Ramos (cell line): ENCODE measurements around the gene NTN4.
"Not testable (repeated sequence)": the region's sequence is repeated elsewhere in the genome, so short reads cannot be mapped to it uniquely, and the experiment has no call there.

Experiments
- in situ Hi-C: fragments of 300-500 bp; cut with MboI; formaldehyde crosslinking; loops from one replicate; pipeline ENCODE4 v1.14.3; 2022; ENCODE audit warnings: low sequenced_read_pairs; ENCODE audit not compliant: unreplicated experiment

The NTN4 gene

DNA sequence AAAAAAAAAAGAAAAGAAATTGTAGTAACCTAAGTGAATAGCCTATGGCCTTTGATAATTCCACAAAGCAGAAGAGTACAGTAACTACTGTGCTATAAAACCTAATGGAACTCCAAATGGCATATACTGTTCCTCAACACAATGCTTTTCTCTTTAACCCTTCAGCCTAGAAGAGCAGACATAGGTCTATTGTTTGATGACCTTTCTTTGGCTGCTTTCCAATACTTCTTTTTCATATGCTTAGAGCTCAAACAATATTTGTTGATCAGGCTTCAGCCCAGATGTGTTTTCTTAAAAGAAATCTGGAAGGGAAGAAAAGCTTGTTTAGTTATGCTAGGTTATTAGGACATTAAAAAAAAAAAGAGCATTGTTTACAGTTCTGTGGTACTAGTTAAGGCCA, 116.4 kb downstream of the NTN4 start:
- in situ Hi-C loops: no loop called here

DNA sequence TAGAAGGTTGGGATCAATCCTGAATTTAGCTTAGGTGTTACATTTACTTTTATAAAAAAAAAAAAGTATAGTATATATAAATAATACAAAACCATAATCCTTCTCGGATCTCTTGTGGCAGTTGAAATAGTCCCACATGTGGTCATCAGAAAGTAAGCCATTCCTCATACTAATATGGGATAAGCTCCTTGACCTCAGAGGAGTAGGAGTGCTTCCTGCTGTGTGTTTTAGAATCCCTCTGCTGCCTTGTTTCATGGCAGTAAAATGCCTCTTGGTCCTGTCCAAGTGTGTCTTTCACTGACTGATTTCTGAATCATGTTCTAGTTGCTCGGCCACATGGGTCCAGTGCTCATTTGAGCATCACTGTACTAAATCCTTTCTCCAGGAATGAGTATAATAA, 117.0 kb downstream of the NTN4 start:
- in situ Hi-C loops: no loop called here

DNA sequence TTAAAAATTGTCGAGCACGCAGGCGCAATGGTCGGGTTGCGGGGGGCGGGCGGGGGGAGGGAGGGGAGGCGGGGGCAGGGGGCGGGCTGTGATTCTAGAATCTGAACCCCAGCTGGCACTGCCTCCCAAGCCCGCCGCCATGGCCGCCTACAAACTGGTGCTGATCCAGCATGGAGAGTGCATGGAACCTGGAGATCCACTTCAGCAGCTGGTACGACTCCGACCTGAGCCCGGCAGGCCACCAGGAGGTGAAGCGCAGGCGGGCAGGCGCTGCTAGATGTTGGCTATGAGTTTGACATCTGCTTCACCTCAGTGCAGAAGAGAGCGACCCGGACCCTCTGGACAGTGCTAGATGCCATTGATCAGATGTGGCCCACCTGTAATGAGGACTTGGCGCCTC, 118.4 kb downstream of the NTN4 start:
- in situ Hi-C loops: no loop called here

DNA sequence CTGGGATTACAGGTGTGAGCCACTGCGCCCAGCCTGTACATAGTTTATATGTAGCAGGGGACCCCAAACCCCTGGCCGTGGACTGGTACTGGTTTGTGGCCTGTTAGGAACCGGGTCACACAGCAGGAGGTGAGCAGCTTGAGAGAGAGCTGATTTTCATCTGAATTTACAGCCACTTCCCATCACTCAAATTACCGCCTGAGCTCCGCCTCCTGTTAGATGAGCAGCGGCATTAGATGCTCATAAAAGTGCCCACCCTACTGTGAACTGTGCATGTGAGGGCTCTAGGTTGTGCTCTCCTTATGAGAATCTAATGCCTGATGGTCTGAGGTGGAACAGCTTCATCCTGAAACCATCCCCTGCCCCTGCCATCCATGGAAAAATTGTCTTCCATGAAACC, 119.3 kb downstream of the NTN4 start:
- in situ Hi-C loops: no loop called here

DNA sequence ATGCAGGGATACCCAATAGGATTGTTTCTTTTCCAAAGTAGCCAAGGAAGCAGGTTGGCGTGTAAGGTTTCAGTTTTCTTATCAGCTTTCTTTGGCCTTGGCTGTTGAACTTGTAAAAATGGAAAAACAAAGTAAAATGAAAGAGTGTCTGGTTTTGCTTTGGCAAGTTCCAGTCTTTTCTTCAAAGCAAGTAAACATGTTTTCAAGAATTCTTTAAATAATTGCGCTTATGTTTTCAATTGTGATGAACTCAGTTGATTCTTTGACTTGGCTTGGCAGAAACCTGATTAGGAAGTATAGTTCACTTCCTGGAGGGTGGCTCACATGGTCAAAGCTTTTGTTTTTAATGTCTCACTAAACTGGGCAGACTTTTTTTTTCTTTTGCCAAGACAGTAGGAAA, 127.0 kb downstream of the NTN4 start:
- in situ Hi-C loops: no loop called here

DNA sequence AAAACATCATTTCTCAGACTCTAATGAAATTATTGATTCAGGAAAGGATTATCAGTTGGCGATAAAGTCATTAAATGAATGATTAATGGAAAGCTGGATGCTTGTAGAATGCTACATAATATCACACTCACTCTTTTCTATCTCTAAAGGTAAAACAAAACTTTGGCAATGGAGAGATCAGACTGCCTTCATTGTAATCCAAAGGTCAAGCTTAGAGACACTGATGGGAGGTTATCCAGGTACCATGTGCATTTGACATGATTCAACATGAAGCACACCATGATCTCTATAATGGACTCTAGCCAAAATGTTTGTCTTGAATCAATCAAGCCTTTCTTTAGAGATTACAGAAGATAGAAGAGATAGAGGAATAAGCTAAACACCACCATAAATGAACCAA, 129.2 kb downstream of the NTN4 start:
- in situ Hi-C loops: no loop called here

DNA sequence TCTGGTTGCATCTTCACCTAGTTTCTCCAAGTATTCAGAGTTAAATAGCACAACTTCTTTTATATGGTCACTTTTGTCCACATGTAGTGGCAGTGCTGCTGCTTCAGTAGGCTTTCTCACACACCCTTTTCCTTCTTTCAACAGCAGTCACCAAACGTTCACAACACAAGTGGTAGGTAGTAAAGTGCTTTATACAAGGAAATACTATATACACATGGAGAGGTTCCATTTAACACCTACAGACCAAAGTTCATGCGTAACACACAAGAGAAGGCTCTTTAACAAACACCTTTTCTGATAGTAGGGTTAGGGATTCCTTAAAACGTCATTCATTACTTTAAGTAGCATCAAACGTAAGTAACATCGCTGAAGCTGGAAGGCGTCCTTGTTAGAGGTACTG, 132.2 kb downstream of the NTN4 start:
- in situ Hi-C loops: no loop called here

DNA sequence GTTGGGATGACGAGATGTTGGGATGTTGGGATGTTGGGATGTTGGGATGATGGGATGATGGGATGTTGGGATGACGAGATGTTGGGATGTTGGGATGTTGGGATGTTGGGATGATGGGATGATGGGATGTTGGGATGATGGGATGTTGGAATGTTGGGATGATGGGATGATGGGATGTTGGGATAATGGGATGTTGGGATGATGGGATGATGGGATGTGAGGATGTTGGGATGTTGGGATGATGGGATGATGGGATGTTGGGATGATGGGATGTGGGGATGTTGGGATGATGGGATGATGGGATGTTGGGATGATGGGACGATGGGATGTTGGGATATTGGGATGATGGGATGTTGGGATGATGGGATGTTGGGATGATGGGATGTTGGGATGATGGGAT, 135.9 kb downstream of the NTN4 start:
- in situ Hi-C loops: not testable (repeated sequence)

DNA sequence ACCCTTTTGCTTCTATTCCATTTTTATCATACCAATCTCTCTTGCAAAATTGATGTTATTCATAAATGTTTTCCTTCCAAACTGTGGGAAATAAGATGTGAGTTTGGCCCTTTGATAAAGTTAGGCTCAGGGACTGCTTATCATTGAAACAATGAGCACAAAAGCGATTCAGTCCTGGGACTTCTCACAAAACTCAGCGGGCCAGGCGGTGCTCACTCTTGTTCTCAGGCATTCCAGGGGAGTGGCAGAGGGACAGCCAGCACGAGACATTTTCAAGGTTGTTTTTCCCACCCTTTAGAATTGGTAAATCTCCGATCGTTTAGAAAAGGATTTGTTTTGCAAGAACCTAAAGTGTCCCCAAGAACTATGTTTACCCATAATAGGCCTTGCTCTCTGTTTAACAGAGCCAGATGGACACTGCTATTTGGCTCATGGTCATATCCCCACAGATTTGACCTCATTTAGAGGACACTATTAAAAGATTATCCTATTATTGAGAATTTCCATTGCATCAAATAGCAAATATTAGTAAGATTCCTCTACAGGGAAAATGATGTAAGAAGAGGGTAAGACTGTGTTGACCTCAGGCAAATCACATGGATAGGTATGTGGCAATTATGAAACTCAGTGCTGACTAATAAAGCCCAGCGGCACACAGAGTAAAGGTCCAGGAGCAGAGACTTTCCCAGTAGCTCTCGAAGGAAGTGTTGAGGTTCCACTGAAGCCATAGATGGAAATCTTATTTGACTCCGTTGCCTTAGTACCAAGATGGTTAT, 136.6 kb downstream of the NTN4 start:
- in situ Hi-C loops: no loop called here

DNA sequence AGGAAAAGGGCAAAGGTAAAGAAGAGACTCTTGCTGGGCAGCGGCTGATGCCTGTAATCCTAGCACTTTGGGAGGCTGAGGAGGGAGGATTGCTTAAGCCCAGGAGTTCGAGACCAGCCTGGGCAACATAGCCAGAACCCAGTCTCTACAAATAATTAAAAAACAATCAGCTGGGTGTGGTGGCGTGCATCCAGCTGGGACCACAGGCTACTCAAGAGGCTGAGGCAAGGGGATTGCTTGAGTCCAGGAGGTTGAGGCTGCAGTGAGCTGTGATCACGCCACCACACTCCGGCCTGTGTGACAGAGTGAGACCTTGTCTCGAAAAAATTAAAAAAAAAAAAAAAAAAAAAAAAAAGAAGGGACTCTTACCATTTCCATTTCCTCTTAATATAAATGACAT, 138.9 kb downstream of the NTN4 start:
- in situ Hi-C loops: no loop called here

DNA sequence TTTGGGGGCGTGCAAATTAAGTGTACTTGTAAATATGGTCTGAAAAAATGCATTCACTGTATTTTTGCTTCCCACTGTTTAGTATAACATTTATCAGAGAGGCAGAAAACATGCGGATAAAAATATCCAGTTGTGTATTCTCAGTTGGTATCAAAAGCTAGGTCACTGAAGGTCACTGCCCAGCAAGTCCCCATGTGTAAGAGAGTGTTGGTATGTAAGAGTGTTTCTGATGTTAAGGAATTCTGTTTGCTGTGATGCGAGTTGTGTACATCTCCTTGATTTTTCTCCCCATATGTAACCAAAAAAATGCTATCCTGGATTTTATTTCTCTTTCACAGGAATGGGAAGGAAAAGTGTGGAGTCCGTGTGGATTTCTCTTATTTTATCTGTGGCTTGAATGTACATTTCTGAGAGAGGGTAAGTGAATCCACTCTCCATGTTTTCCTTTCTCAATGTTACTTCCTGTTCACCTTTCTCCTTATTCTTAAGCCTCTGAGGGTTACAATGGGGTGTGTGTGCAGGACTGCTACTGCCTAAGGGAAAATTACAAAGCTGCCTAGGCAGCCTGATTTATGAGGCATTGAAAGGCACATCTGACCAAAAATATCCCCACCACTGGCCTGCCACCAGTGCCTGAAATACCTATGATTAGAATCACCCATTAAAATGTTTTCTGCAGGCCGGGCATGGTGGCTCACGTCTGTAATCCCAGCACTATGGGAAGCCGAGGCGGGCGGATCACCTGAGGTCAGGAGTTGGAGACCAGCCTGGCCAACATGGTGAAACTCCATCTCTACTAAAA, 141.4 kb downstream of the NTN4 start:
- in situ Hi-C loops: no loop called here

DNA sequence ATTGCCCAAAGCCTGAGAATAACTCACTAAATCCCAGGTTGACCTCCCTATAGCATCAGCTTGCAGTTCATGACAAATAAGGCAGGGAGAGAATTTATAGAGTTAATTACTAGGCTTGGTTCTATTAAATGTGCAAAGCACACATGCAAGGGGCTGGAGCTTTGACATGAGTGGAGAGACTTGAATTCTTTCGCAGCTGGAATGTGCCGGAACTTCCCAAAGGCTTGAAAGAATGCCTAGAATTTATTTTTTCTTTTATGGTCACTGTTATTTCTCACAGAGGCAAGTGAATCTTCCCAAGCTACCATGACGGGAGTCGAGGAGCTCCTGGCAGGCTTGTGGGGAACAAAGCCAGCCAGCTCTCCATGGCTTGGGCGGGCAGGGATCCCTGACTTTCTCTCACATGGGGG, 143.8 kb downstream of the NTN4 start:
- in situ Hi-C loops: no loop called here

DNA sequence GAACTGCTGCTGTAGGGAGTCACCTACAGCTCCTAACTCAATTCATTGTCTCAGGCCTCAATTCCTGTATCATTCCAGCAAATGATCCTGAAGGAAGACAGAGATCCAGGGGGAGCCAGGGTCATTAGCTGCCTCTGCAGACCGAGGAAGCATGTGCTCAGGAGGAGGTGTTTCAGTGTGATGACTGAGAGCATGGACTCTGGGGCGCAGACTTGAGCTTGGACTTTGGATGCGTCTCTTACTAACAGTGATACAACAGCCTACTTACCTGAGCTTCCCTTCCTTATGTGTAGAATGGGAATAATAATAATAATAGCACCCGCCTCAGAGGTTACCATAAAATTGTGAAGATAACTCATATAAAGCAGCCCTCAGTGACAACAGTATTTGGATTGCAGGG, 147.3 kb downstream of the NTN4 start:
- in situ Hi-C loops: no loop called here

DNA sequence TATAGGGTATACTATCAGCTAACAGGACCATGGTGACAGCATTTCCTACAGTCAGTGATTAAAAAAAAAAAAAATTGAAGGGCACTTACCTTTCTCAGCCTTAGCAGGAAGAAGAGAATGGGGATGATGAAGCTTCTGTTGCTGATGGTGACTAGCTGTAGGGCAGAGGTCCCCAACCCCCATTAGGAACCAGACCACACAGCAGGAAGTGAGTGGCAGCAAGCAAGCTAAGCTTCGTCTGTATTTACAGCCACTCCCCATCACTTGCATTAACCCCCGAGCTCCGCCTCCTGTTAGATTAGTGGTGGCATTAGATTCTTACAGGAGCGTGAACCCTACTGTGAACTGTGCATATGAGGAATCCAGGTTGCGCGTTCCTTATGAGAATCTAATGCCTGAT, 148.0 kb downstream of the NTN4 start:
- in situ Hi-C loops: no loop called here

DNA sequence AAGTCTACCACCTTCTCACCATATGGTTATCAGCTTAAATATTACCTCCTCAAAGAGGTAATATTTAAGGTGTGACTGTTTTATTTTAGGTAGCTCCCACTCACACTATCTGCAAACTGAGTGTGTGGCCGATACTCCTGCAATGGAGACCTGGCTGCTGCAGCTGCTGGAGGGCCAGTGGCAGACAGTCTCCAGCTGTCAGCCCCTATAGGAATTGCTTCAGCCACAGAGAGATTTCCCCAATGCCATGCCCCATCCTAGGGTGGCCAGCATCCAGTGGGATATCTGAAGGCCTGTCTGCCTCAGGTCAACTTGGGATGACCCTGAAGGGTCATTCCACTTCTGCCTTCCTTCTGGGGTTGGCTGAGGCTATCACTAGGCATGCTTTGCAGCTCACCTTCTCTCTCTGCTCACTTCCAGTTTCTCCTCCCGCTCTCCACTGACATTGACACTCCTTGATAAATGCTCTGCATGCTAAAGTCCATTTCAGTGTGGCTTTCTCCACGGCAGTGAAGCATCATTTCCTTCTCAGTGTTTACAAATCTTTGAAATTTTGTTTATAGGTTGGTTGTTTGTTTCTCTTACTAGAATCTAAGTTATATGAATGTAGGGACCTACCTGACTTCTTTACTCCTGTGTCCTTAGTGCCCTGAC, 149.1 kb downstream of the NTN4 start:
- in situ Hi-C loops: no loop called here

DNA sequence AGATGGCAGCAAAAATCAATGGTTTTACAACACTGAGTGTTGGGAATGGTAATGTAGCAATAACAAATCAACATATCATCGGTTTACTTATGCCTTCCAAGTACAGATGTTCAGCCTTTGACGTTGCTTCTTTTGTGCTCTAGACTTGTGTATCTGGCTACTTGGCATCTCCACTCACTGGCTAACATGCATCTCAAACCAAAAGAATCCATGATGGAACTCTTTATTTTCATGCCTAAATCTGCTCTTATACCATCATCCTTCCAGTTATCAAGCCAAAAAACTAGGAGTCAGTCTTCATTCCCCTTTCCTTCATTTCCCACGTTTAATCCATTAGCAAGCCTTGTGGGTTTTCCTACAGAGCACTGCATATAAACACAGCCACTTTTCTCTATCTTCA, 150.0 kb downstream of the NTN4 start:
- in situ Hi-C loops: no loop called here

DNA sequence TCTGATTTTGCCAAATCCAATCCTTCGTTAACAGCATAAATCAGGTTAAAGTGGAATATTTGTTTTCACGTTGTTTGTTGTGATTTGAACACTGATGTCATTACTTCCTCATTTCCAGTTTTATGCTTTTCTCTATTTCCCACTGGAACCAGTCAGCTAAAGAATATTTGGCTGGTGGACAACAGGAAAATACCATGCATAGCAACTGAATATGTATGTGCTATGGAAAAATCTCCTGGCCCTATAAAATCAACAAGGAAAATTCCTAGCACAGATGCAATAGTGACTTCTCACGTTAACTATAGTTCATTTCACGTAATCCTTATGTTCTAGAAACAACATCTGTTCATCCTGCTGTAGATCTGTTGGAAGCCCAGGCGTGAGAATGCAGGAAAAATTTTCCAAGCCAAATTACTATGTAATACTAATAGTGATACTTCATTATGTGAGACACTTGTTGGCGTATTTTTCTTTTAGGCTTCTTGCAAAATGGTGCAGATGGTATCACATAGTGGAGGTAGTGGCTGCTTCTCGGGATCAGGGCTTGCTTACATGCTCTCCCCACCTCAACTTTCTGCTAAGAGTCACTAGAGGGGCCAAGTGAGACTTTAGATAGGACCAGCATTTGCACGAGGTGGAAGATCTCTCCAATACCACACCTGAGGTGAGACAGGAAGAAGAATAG, 153.0 kb downstream of the NTN4 start:
- in situ Hi-C loops: no loop called here

DNA sequence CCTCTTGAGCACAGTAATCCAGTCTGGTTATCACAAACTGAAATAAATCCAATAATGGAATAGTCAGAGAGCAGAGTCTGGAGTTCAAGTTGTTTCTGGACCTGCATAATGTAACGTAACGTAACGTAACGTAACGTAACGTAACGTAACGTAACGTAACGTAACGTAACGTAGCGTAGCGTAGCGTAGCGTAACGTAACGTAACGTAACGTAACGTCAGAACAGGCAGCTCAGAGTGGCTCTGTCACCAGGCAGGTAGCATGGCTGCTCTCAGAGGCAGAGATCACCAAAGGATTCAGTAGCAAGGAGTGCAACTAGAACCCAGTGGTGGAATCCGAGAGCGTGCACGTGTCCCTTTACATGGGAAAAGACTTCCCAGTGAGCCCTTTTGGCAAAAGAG, 153.6 kb downstream of the NTN4 start:
- in situ Hi-C loops: no loop called here

DNA sequence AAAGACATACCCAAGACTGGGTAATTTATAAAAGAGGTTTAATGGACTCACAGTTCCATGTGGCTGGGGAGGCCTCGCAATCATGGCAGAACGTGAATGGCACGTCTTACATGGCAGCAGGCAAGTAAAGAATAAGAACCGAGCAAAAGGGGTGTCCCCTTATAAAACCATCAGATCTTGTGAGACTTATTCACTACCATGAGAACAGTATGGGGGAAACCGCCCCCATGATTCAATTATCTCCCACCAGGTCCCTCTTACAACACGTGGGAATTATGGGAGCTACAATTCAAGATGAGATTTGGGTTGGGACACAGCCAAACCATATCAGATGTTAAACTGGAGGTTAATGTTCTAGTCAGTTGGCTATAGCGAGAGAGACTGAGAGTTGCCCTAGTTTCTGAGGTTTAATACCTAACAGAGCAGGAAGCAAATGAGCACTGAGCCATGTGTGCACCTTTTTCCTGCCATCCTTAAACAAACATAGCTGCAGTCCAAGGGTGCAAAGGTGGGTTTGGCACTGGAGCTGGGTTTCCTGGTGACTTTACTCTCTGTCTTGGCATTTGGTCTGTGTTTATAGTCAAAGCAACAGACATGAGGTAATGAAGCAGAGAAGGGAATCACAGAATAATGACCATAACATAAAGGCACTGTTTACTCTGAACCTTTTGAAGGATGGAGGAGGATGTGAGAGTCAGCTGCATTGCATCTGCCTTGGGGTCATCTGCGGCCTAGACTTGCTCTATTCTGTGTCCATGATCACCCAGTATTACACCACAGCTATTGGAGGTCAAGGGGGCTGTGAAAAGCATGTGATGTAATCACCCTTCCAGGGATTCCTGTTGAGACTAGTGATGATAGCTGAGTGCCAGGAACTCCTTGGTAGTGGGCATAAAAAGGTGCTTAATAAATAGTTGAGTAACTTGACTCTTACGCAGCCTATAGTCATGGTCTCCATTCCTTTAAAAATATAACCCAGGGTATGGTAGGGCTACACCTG, 155.6 kb downstream of the NTN4 start:
- in situ Hi-C loops: no loop called here
